Kidney capillary endothelial cell (primary cell): ENCODE data around the gene ZNF527.
A peak's percentile ranks its signal among the peaks of the same experiment; 100 is the strongest.
"Not testable (repeated sequence)": the region's sequence is repeated elsewhere in the genome, so short reads cannot be mapped to it uniquely, and the experiment has no call there.

Experiments used
- DNase-seq: peaks from one replicate; pipeline ENCODE4 v3.0.0-alpha.2; 2018; ENCODE audit warnings: low spot score

The ZNF527 gene

DNA sequence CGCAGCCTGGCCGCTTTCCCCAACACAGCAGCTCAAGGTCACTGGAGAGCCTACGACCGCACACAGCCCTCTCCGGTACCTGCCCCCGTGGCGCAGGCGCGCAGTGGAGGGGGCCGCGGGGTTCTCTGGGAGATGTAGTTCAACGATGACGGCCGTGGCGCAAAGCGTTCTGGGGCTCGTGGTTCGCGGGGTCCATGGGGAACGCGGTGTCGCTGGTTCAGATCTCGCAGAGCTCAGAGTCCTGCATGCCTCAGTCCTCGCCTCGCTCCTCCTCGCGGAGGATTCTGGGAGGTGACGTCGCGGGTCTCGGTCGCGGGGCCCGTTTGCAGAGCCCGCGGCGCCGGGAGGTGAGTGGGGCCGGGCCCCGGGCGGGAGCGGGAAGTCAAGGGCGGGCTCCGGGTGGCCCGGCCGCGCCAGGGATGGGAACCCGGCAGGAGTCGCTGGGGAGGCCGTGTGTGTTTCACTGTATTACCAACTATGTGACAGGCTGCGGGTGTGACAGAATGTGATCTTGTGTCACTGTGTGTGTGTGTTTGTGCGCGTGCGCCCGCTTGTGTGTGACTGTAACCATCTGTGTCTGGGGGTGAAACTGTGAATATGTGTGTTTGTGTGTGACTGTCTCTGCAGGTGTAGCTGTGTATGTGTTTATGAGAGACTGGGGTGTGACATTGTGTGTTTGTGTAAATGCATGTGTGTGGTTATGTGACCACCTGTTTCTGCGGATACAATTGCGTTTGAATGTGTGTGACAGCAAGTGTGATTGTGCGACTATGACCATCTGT, at the start of gene ZNF527:
TSS of gene ZNF527 (plus strand) at position 220 of the 782 bp plus-strand sequence. CDS start 3,100 bp downstream, outside the sequence.
- DNase-seq = peak; percentile 87

DNA sequence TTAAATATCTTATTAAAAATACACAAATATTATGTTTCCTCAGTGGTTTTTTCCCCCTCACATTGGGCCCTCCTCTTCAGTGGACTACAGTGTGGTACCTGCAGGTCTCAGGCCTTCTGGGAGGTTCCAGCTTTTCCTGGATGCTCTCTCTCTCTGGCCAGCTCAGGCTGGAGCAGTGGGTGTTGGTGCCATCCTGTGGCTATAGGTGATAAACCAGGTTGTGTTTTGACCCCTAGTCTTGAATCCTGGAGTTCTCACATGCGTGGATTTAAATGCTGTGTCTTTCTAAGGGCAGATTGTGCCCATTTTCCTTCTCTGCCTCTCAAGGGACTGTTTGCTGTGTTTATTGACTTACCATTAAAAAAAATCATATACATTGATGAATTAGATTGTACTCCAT, 41.2 kb upstream of the ZNF527 start:
- DNase-seq = no peak

- DNase-seq = no peak
Measured at GRCh38 chr19:37332839-37333238, 38.1 kb upstream of the ZNF527 start.

DNA sequence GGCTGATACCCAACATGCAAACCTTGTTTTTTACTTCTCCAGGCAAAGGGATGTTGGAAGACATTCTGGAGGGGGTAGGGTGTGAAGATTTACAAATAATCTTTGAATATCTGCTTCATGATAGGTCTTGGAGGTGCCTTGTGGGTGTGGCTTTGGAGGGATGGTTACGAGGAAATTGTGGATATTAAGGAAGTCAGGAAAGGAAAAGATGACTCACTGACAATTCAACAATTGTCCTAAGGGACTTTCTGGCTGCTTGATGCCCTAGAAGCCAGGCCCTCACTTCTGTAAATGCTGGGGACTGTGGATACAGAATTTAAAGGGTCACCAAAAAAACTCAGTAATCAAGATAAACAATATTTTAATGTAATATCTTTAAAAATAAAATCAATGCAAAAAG, 37.4 kb upstream of the ZNF527 start:
- DNase-seq = peak; percentile 40

DNA sequence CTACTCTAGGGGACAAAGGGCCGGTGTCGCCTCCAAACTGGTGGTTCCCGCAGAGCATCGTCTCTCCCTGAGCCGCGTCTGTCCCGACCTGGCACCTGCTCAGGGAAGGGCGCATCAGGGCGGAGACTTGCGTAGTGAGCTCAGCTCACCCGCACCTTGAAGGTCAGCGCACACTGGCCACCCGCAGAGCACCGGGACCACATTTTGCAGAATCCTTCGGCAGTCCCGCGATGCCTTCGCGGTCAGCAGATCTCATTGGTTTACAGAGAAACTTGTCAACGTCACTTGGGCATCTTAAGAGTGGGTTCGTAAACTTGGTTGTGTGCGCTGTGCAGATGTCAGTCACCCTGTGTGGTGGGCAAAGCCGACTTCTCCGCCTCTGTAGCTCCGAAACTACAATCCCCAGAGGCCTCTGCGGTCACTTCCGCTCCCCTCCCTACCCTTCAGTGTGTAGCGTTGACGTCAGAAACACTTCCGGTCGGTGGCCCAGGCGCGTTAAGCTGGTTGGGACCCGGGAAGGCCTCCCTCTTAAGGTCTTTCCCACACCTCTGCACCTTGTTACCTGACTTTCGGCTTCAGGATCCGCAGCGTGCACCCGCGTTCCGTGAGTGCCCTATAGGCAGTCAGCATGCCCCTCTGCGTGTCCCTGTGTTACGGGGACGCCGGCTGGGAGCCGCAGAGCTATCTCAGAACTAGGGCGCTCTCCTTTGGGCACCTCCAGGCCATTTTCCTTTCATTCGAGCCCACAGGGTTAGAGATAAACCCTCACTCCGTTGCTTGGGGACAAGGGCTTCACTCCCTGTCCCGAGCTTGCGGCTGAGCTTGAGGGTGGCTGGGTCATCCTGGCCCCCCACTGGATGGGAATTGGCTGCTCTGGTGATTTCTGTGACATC, 36.5 kb upstream of the ZNF527 start:
- peak; percentile 79 for DNase-seq

GRCh38 chr19:37342753-37343152, 28.1 kb upstream of the ZNF527 start:
- no peak for DNase-seq

- no peak for DNase-seq
Measured at GRCh38 chr19:37346091-37346490, 24.8 kb upstream of the ZNF527 start.

GRCh38 chr19:37348060-37348459, 22.8 kb upstream of the ZNF527 start:
- no peak for DNase-seq

DNA sequence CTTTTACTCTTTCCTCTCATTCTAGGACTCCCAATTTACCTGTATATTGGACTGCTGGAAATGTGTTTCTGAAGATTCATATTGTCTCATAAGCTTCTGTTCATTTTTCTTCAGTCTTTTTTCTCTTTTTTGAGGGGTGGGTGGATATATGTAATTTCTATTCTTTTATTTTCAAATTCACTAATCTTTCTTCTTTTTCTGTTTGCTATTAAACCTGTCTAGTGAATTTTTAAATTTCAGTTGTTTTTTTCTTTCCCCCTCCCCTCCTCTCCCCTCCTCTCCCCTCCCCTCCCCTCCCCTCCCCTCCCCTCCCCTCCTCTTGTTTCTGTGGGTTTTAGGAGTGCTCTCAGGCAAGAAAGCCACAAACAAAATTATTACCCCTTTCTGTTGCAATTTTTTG, 16.9 kb upstream of the ZNF527 start:
- DNase-seq = no peak

GRCh38 chr19:37355901-37356300, 15.0 kb upstream of the ZNF527 start:
- DNase-seq = no peak

DNA sequence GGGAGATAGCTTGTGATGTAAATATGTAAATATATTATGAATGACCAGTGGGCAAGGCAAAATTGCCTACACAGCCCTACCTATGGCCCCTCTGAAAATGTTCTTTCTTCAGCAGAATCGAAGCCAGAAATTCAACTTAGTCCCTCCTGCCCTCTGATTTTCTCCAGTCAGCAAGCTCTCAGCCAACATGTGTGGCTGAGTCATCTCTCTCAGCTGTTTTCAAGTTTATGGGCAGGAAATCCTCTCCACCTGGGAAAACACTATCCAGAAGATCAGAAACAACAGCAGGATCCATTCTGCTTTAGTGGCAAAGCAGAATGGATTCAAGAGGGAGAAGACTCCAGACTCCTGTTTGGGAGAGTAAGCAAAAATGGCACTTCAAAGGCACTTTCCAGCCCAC, 8.9 kb upstream of the ZNF527 start:
- DNase-seq = peak; percentile 30

GRCh38 chr19:37362733-37363132, 8.2 kb upstream of the ZNF527 start:
- no peak for DNase-seq

DNA sequence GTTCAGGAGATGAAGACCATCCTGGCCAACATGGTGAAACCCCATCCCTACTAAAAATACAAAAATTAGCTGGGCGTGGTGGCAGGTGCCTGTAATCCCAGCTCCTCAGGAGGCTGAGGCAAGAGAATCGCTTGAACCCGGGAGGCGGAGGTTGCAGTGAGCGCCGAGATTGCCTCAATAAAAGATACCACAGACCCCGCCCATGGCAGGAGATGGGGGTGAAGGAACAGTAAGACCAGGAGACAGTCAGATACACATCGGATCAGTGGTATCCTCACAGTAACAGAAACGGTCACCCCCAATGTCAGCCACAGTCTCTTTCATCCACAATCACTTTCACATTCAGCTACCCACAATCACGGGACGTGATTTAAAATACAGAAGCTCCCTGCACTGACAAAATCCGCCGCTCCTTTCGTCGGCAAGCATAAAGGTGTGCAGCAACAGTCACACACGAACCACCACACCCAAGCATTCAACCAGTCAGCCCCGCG, 466 bp upstream of the ZNF527 start:
- DNase-seq = not testable (repeated sequence)

- DNase-seq = no peak
Measured at GRCh38 chr19:37389234-37389633, 18.3 kb downstream of the ZNF527 start.

GRCh38 chr19:37391399-37391798, 20.5 kb downstream of the ZNF527 start:
- not testable (repeated sequence) for DNase-seq

DNA sequence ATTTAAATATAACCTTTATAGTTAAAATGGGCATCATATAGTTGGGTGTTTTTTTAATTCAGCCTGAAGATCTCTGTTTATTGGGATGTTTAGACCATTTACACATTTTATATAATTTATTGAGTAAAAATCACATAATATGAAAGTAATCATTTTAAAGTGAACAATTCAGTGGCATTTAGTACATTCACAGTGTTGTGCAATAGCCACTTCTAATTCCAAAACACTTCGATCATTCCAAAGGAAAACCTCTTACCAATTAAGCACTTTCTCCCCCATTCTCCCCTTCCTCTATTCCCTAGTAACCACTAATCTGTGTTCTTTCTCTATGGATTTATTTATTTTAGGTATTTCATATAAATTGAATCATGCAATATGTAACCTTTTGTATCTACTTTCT, 30.2 kb downstream of the ZNF527 start:
- DNase-seq = no peak

GRCh38 chr19:37403403-37403802, 32.5 kb downstream of the ZNF527 start:
- no peak for DNase-seq

- DNase-seq = not testable (repeated sequence)
Measured at GRCh38 chr19:37406140-37406846, 35.4 kb downstream of the ZNF527 start.

DNA sequence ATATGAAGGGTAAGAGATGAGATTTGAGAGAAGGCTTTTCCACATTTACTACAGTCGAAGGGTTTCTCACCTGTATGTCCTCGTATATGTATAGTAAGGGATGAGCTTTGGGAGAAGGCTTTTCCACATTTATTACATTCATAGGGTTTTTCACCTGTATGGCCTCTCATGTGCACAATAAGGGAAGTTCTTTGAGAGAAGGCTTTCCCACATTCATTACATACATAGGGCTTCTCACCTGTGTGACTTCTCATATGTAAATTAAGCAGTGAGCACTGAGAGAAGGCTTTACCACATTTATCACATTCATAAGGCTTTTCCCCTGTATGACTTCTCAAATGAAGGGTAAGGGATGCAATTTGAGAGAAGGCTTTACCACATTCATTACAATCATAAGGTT, 41.8 kb downstream of the ZNF527 start:
- no peak for DNase-seq

GRCh38 chr19:37413313-37414084, 42.6 kb downstream of the ZNF527 start:
- peak; percentile 6 for DNase-seq
